B cell (primary cell): ENCODE results near the gene FAM107B.

Experiments used
- EZH2 ChIP-seq: IDR thresholded peaks from 2 replicates; pipeline ENCODE4 v1.6.1; 2012; ENCODE audit warnings: borderline replicate concordance, low read depth, mild to moderate bottlenecking, moderate library complexity, low read length; ENCODE audit not compliant: insufficient read depth, poor library complexity, severe bottlenecking
- TF ChIP-seq, protein P1 (sequence below): fragments of 200-600 bp; IDR thresholded peaks from one replicate; pipeline ENCODE4 v1.8.0; 2022; ENCODE audit warnings: antibody characterized with exemption, mild to moderate bottlenecking

DNA sequence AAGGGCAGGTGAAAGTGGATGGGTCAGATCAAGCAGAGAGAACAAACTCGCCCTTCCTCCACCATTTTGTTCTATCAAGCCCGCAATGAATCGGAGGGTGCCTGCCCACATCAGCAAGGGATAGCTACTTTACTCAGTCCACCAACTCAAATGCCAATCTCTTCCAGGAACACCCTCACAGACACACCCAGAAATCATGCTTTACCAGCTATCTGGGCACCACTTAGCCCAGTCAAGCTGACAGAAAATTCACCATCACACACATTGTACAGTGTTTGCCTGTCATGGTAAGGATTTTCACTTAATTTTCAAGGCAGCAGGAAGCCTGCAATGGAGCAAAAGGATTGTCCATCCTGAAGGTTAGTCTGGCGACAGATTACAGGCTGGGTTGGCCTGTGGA is 75.2 kb downstream of the FAM107B start:
- TF ChIP-seq, protein P1, sequence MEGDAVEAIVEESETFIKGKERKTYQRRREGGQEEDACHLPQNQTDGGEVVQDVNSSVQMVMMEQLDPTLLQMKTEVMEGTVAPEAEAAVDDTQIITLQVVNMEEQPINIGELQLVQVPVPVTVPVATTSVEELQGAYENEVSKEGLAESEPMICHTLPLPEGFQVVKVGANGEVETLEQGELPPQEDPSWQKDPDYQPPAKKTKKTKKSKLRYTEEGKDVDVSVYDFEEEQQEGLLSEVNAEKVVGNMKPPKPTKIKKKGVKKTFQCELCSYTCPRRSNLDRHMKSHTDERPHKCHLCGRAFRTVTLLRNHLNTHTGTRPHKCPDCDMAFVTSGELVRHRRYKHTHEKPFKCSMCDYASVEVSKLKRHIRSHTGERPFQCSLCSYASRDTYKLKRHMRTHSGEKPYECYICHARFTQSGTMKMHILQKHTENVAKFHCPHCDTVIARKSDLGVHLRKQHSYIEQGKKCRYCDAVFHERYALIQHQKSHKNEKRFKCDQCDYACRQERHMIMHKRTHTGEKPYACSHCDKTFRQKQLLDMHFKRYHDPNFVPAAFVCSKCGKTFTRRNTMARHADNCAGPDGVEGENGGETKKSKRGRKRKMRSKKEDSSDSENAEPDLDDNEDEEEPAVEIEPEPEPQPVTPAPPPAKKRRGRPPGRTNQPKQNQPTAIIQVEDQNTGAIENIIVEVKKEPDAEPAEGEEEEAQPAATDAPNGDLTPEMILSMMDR = no peak
- TF ChIP-seq EZH2 = no peak
